Epithelial cell of proximal tubule (primary cell): ENCODE data around the gene ACTL6B. TPM values are rescaled to one million over a fixed set of nuclear protein-coding genes. Genes with fewer than 3 reads are reported as not detected.

Source experiments
- DNase-seq: peaks from one replicate; pipeline ENCODE4 v3.0.0-alpha.2; 2011; ENCODE audit warnings: low read depth
- H3K4me3 ChIP-seq: 2 replicates; pipeline ENCODE4 v1.5.1; 2011; ENCODE audit warnings: low read depth, mild to moderate bottlenecking, low read length
- CTCF ChIP-seq: conservative IDR thresholded peaks from 2 replicates; pipeline ENCODE4 v1.5.1; 2012; ENCODE audit warnings: low read depth, mild to moderate bottlenecking, low read length
- total RNA-seq: library from RNA; depleted of rRNA; stranded (reverse); fragments of >200 nt; gene quantifications from 2 replicates; pipeline ENCODE4 v1.2.3, GENCODE V29; 2015

The ACTL6B gene
- total RNA-seq, 1 donor from 2014 or later, result not detected

GRCh38 chr7:100600730-100601038 lies 55.6 kb downstream of the ACTL6B start:
- no peak overlapping the region for H3K4me3 ChIP-seq
- no peak for TF ChIP-seq CTCF
- DNase-seq, result no peak

DNA sequence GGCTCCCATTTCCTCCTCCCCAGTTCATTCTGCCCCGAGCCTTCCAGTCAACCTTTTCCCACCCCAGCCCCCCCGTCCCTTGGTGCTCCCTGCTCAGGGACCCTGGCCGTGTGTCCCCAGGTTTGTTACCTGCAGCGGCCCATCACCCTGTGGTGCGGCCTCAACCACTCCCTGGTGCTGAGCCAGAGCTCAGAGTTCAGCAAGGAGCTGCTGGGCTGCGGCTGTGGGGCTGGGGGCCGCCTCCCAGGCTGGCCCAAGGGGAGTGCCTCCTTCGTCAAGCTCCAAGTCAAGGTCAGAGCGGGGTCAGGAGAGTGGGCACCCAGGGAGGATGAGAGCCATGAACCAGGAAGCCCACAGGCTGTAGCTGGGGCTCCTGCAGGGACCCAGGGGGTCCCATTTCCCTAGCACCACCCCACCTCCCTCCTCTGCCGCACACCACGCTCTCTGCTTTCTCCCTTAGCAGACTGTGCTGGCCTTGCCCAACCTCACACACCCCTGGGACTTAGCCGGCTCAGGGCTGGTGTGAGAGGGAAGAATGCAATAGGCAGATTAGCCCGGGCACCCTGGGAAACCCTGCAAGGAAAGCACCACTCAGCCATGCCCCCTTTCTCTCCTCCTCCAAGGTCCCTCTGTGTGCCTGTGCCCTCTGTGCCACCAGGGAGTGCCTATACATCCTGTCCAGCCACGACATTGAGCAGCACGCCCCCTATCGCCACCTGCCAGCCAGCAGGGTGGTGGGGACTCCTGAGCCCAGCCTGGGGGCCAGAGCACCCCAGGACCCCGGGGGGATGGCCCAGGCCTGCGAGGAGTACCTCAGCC lies 56.1 kb downstream of the ACTL6B start:
- no peak for DNase-seq
- no peak overlapping the region for H3K4me3 ChIP-seq
- TF ChIP-seq CTCF, result no peak

DNA sequence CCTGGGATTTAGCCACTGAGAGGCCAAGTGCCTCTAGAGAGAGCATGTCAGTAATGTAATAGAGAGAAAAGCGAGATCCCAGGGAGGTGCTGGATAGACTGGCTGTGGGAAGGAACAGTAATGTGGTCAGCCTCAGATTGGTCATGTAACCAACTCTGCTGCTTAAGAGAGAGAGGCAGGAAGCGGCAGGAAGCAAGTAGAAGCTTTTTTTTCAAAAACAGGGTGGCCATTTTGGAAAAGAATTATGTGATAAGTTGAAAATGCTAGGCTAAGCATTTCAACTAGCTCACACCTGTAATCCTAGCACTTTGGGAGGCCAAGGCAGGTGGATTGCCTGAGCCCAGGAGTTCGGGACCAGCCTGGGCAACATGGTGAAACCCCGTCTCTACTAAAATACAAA lies 57.8 kb downstream of the ACTL6B start:
- no peak for DNase-seq
- no peak overlapping the region for H3K4me3 ChIP-seq
- no peak for TF ChIP-seq CTCF

DNA sequence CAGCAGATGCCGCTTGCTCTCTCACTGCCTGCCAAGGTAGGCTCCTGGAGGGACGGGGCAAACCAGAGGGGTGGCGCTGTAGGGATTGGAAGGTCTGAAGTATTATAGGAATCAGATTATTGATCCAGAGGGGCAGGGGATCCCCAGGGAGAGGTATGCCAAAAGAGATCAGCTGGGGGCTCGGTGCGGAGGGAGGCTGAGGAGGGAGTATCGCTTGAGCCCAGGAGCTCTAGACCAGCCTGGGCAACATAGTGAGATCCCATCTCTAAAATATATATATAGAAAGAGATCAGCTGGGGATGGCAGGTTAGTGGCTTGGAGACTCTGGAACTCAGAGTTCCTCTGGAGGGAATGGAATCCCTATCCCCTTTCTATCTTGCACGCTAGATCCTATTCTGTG lies 61.1 kb downstream of the ACTL6B start:
- no peak overlapping the region for H3K4me3 ChIP-seq
- TF ChIP-seq CTCF, result no peak

More for the DNA sequence above, 61.1 kb downstream of the ACTL6B start:
- no peak for DNase-seq

Other genes with a start within 250 kb of the ACTL6B start
- 0.65 and 3.8 TPM in 2 replicates for gene ZCWPW1, start 227.7 kb downstream of the ACTL6B start, total RNA-seq
- gene MEPCE, start 226.6 kb downstream of the ACTL6B start, total RNA-seq, result 26.5 and 34.1 TPM in 2 replicates
- gene PPP1R35, start 220.0 kb downstream of the ACTL6B start, total RNA-seq, result 78.6 and 127 TPM in 2 replicates
- 0.65 TPM in 1 of 2 replicates, not detected in the other for gene SPACDR, start 192.2 kb downstream of the ACTL6B start, total RNA-seq
- 36.6 and 45.4 TPM in 2 replicates for gene TSC22D4, start 177.2 kb downstream of the ACTL6B start, total RNA-seq
- gene NYAP1, start 172.5 kb downstream of the ACTL6B start, total RNA-seq, result 0.72 and 1.2 TPM in 2 replicates
- 10.9 and 17.4 TPM in 2 replicates for gene AGFG2, start 117.2 kb downstream of the ACTL6B start, total RNA-seq
- 1.7 TPM in 1 of 2 replicates, not detected in the other for gene SAP25, start 82.5 kb downstream of the ACTL6B start, total RNA-seq
- 36.8 and 62.0 TPM in 2 replicates for gene LRCH4, start 70.3 kb downstream of the ACTL6B start, total RNA-seq
- 0.80 and 1.0 TPM in 2 replicates for gene FBXO24, start 70.1 kb downstream of the ACTL6B start, total RNA-seq
- 1.4 and 4.4 TPM in 2 replicates for gene PCOLCE, start 54.1 kb downstream of the ACTL6B start, total RNA-seq
- 12.1 and 17.0 TPM in 2 replicates for gene MOSPD3, start 43.9 kb downstream of the ACTL6B start, total RNA-seq
- gene TFR2, start 14.9 kb downstream of the ACTL6B start, total RNA-seq, result 1.1 and 5.9 TPM in 2 replicates
- gene GNB2, start 17.3 kb upstream of the ACTL6B start, total RNA-seq, result 245 and 295 TPM in 2 replicates
- 8.5 and 14.1 TPM in 2 replicates for gene GIGYF1, start 37.8 kb upstream of the ACTL6B start, total RNA-seq
- gene POP7, start 49.7 kb upstream of the ACTL6B start, total RNA-seq, result 42.7 and 79.3 TPM in 2 replicates
- gene EPO, start 64.0 kb upstream of the ACTL6B start, total RNA-seq, result not detected in 2 replicates
- not detected in 2 replicates for gene ZAN, start 77.1 kb upstream of the ACTL6B start, total RNA-seq
- 70.3 and 99.1 TPM in 2 replicates for gene EPHB4, start 171.1 kb upstream of the ACTL6B start, total RNA-seq
- gene SLC12A9, start 196.3 kb upstream of the ACTL6B start, total RNA-seq, result 11.4 and 18.4 TPM in 2 replicates
- gene TRIP6, start 210.9 kb upstream of the ACTL6B start, total RNA-seq, result 112 and 117 TPM in 2 replicates
- gene SRRT, start 218.7 kb upstream of the ACTL6B start, total RNA-seq, result 83.3 and 154 TPM in 2 replicates
- gene UFSP1, start 233.3 kb upstream of the ACTL6B start, total RNA-seq, result 0.58 and 4.3 TPM in 2 replicates
- gene ACHE, start 239.4 kb upstream of the ACTL6B start, total RNA-seq, result 0.51 and 3.3 TPM in 2 replicates